Measurements from ENCODE around the gene LRRC71.

Gene LRRC71

DNA sequence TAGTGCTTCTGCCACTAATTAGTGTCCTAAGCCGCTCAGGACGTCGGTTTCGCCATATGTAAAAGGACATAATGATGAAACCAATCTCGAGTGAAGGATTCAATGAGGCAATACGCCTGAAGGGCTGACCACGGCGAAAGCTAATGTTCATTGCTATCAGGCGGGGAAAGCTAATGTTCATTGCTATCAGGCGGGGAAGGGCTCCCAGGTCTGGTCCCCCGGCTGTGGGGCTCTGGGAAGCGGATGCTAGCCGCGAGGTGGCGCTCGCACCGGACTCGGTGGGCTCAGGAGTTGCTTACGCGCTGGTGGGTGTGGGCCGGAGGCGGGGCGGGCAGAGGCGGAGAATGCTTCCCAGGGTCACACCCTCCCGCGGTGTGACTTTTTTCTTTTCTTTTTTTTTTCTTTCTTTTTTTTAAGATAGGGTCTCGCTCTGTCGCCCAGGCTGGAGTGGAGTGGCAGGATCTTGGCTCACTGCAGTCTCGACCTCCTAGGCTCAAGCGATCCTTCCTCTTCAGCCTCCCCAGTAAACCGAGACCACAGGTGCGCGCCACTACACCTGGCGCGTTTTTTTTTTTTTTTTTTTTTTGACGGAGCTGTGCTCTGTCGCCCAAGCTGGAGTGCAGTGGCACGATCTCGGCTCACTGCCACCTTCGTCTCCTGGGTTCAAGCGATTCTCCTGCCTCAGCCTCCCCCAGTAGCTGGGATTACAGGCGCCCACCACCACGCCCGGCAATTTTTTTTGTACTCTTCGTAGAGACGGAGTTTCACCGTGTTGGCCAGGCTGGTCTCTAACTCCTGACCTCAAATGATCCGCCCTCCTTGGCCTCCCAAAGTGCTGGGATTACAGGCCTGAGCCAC, 28.0 kb upstream of the LRRC71 start:
- peak; percentile 66 for DNase-seq (ENCODE audit: low spot score)

DNA sequence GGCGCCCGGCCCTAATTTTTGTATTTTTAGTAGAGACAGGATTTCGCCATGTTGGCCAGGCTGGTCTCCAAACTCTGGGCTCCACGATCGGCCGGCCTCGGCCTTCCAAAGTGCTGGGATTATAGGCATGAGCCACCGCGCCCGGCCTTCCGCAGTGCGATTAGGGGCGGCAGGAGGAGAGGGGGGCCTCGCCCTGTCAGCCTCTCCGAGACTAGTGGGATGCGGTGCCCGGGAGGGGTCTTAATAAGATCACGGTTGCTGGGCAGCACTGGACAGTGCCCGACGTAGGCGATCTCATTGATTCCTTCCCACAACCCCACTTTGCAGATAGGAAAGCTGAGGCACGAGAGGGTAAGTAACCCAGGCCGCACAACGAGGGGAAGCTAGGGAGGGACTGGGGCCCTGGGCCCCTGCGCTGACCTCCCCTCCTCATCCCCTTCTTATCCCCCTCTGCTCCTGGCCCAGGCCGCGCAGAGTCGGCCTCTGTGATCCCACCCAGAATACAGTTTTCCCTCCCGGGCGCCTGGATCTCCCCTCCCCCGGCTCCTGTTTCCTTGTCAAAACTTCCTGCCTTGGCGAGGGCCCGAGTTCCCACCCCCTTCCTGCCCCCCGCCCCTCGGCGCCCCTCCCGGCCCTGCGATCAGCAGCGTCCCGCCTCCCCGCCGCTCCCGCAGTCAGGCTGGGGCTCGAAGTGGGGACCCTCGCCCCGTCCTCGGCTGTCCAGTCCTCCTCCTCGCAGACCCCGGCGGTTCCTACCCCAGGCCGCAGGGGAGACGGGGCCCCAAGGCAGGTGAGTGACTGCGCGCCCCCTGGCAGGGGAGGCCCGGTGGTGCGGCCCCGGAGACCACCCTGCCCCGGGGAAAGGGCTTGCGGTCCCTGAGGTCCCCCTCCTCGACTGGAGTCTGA, 27.1 kb upstream of the LRRC71 start, which contains the start of gene PEAR1:
TSS of gene PEAR1 (plus strand) at position 671 of the 906 bp plus-strand sequence. CDS start 10,209 bp downstream, outside the sequence.
- DNase-seq (ENCODE audit: low spot score): no peak

DNA sequence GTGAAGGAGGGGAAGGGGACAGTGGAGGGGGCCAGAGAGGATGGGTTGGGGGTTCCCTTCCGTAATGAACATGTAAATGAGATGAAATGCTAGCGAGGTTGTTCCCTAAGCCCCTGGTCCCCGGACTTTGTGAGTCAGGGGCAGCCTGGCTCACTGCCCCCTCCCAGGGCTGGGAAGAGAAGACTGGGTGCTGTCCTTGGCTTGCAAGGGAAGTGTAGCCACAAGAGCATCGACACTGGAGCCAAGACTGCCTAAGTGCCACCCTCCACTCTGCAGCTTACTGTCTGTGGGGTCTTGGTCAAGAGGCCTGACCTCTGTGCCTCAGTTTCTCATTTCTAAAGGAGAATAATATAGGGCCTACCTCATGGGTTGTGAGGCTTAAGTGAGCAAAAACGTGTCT, 26.4 kb upstream of the LRRC71 start:
- DNase-seq (ENCODE audit: low spot score): no peak

DNA sequence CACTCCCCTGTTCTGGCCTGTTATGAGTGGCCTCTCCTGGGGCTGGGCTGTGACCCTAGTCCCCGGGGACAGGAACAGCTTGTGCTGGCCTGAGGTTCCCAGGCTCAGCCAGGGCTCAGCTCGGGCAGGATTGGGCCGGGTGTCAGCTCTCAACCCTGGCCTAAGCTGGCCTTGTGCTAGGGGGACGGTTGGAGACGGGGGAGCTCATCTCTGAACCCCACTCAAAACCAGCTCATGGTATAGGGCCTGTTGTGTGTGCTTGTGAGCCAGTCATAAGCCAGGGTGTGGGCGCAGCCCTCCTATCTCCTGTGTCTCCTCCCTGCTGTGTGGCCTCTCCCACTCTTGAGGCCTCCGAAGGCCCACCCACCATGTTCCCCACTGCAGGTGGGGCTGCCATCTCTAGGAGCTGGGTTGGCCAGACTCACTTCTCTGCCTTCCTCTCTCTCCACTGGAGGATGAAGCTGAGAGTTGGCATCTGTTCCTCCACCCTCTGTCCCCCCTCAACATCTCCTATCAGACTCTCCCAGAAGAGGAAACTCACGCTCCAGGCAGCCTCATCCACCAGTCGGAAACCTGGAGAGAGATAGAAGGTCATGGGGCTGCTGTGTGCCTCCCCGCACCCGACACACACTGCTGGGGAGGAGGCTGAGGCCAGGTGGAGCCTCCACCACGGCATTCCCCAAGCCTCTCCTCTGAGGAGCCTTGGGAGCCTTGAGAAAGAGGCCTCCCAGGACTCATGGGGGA, 25.5 kb upstream of the LRRC71 start:
- DNase-seq (ENCODE audit: low spot score): no peak

DNA sequence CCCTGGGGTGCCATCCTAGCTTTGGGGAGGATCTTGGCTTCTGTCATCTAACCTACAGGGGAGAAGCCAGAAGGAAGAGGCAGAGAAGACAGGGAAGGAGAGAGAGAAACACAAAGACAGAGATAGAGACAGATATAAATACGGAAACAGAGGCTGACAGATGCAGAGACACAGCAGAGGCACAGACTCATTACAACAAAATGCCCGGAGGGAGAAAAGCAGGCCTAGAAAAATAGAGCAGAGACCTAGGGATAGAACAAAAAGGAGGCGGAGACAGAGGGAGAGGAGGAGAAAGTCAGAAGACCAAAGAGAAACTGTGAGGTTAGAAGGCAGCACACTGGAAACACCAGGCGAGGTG, 25.0 kb upstream of the LRRC71 start:
- DNase-seq (ENCODE audit: low spot score): no peak

DNA sequence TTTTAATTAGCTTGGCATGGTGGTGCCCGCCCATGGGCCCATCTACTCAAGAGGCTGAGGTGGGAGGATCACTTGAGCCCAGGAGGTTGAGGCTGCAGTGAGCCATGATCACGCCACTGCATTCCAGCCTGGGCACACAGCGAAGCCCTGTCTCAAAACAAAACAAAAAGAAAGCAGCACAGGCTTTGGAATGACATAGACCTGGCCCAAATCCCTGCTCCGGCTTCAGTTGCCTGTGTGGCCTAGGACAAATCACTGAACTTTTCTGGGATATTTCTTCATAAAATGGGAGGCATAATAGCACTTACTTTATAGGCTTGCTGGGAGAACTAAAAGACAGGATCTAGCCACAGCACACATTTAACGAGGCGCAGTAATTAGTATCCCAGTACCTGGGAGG, 24.5 kb upstream of the LRRC71 start:
- DNase-seq (ENCODE audit: low spot score): no peak

DNA sequence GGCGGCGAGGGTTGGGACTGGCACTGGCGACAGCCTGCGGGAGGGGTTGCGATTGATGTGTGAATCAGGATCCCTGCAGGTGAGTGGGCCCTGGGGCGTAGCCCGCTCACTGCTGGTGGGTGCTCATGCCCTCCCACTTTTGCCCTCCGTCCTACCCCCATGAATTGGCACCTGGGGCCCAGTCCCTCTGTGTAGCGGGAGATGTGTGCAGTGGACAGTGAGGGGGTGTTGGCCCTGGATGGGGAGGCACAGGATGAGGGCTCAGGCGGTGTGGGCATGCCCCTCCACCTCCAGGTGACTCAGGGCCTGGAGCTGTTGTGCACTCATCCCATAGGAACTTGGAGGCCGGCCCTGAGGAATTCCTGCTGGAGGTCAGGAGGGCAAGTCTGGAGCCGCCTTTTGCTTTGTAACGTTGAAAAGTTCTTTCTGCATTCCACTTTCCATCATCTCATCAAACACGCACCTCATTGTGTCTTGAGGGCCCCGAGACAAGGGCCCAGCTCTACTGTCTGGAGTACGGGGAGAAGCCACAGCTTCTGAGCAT, 23.9 kb upstream of the LRRC71 start:
- peak; percentile 88 for DNase-seq (ENCODE audit: low spot score)

DNA sequence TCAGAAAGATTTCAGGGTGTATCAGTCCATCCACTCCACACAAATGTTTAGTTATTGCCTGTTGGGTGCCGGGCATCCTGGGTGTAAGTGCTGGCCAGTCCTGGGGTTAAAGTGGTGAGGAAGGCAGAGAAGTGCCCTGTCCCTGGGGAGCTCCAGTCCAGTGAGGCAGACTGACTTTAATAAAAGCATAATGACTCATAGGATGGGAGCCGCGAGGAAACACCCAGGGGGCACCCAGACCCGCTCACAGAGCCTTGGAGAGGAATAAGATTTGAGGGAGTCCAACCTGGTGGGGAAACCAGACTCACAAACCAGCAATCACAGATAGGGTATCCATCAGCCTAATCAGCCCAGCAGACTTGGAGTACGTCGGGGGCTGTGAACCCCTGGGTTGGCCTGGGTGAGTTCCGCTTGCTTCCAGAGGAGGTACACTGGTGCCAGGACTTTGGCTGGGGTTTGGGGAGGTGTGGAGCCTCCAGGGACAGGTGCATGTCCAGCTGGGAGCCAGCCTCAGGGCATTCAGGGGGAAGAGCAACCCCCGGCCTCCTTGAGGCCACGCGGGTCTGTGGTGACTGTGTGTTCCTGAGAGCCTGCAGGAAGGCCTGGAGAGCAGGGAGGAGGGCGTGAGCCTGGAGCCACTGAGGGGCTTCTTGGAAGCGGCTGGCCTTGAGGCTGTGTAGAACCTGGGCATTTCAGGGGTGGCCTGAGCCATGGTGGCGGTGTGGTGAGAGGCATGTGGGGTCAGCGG, 23.2 kb upstream of the LRRC71 start:
- DNase-seq (ENCODE audit: low spot score): peak; percentile 55

DNA sequence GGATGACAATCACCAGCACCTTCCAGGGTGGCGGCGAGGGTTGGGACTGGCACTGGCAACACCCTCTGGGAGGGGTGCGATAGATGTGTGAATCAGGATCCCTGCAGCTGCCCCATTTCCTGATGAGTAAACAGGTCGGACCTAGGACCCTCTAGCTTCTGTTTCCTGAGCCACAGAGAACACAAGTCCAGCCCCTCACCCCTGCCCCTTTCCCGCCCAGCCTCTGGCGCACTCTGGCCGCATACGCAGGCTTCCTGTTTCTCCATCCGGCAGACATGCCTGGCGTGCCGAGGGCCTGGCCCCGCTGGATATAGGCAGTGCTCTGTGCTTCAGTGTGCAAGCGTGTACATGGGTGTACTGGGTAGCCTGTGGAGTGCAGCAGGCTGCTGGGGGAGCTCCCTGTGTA, 22.3 kb upstream of the LRRC71 start:
- DNase-seq (ENCODE audit: low spot score): no peak

DNA sequence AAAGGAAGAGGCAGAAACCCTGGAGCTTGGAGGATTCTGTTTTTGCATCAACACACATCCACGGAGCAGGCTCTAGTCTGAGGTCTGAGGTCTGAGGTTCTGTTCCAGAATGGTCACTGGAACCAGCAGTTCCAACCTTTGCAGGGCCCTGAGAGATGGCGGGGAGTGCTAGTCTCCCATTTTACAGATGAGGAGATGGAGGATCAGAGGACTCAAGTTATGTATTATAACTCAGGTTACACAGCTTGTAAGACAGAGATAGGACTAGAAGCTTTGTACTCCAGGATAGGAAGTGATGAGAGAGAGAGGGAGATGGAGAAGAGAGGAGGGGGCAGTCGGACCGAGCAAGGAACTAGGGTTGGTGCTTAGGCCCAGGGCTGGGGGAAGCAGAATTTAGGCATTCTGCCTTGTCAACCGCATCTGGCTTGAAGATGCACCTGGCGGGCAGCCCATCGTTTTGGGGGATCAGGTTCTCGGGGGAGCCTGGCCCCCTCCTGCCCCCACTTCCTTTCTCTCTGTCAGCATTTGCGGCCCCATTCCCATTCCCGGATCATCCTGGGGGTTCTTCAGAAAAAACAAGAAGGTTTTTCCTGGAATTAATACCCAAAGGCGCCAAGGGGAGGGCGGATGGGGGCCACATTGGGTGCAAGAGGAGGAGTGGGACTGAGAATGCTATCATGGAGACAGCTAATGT, 21.3 kb upstream of the LRRC71 start:
- DNase-seq (ENCODE audit: low spot score): no peak

DNA sequence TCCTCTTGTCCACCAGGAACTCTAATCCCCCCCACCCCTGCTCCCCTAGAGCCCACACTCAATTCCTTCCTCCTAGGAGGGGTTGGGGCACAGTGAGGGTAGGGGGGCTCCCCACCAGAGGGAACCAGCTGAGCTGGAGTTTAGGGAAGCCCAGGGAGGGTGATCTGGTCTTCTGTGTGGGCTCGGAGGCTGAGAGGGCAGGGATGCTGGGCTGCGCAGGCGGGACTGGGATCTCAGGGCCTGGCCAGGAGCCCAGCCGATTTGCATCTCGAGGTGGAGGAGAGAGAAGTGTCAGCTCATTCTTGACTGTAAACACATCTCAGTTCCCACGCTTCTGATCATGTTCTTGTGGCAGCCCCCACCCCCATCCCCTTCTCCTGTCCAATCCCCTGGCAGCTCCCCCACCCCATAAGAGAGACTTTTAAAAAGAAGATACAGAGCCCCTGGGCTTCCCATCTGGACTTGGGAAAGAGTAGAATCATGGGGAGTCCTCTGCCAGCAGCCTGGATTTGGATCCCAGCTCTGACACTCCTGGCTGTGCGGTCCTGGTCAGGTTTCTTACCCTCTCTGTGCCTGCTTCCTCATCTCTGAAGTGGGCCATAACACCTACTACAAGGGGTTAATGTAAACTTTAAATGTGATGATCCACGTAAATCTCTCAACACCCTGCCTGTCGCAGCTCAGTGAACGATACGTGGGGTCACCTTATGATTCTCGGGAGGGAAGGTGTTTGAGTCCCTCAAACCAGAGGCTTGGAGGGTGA, 20.3 kb upstream of the LRRC71 start:
- no peak for DNase-seq (ENCODE audit: low spot score)

DNA sequence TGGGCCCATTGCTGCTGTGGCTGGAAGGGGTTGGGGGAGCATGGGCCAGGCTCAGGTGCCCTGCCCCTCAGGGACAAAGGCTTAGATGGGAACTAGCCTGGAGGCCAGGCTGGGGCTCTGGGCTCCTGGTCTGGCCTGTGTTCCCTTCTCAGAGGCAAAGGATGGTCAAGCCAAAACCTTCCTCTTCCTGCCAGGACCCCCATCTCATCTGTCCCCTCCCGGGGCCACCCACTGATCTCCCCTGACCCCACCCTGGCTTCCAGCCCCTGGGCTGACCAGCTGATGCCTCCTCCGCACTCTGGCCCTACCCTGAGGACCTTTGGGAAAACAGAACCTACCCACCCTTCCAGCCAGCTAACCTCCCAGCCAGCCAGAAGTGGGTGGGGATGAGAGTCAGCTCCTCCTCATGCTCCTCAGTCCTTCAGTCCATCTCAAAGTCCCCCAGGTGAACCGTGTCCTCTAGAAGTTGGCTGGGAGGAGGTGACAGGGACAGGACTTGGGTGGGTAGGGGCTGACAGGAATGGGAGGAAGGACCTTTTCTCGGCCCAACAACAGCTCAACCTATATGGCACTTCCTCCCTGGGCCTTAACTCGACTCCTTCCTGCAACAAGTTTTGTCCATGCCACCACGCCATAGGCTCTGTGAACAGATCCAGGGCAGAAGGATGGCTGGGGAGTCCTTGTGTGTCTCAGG, 19.4 kb upstream of the LRRC71 start:
- no peak for DNase-seq (ENCODE audit: low spot score)

DNA sequence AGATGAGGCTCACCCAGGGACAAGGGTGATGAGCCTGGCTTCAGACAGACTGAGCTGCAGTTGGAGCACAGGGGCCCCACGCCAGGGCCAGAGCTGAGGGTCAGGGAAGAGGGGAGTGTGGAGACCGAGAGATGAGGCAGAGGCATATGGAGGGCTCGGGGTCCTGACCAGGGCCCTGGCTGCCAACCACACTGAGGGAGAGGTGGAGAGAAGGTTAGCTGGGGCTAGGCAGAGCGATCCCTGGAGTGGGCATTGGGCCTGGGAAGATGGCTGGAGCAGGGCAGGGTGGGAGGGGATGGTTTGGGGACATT, 18.9 kb upstream of the LRRC71 start:
- no peak for DNase-seq (ENCODE audit: low spot score)

DNA sequence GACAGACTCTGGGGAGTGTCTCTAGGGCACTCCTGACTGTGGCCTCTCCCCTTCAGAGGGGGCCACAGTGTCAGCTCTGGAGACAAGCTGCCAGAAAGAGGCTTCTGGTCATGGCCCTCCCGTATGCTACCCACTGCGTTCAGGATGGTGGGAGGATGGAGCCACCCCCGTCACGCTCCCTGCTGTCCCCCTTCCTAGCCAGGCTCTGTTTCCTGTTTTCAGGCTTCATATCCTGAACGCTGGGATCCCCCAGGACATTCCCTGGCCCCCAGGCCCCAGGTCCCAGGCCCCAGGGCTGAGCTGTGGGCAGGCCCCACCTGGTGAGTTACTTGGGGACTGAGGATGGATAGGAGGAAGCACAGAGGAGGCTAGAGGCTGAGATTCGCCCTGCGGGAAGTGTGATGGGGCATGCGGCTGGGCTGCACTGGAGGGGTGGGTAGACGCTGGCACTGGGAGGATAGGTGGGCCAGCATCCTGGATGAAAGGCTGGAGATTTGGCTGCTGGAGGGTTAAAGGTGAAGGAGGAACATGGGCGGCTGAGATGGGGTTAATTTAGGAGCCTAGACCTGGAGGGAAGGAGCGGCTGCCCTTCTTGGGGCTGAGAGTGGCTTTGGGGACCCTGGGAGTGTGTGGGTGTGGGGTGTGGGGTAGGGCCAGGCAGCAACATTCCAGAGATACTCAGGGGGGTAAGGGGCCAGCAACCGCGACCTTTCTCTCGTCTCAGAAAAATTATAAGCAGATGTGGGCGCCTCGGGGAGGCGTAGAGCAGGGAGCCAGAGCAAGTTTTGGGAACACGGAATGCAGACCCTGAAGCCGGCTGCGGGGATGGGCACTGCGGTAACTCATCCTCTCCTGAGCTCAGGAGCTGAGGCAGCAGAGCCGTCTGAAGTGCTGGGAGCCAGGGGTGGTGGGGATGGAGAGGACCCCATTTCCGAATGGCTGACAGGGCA, 18.2 kb upstream of the LRRC71 start:
- no peak for DNase-seq (ENCODE audit: low spot score)

DNA sequence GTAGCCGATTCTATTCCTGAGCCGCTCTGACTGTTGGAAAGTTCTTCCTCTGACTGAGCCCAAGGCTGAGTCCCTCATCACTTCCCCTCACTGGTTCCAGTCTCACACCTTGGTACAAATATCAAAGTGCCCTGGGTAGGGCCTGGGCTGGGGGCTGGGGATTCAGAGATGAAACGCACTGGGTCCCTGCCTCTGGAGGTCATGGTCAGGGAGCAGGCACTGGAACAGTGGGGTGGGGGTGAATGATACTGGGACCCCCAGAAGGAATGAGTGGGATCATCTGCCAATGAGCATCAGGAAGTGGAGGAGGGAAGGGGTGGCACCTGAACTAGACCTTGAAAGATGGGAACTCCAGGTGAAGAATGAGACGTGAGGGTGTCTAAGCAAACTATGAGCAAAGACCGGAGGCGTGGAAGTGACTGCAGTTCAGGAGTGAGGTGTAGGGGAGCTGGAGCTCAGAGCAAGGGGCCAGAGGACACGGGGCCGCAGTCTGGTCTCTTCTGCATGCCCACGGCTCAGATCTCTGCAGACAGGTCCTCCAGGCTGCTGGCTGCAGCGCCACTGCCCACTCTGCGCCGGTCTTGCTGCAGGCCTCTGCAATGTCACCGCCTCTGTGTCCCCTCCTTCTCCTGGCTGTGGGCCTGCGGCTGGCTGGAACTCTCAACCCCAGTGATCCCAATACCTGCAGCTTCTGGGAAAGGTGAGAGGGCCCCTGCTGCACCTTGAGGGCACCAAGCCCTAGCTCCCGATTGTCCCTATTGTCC, 16.9 kb upstream of the LRRC71 start:
- no peak for DNase-seq (ENCODE audit: low spot score)

DNA sequence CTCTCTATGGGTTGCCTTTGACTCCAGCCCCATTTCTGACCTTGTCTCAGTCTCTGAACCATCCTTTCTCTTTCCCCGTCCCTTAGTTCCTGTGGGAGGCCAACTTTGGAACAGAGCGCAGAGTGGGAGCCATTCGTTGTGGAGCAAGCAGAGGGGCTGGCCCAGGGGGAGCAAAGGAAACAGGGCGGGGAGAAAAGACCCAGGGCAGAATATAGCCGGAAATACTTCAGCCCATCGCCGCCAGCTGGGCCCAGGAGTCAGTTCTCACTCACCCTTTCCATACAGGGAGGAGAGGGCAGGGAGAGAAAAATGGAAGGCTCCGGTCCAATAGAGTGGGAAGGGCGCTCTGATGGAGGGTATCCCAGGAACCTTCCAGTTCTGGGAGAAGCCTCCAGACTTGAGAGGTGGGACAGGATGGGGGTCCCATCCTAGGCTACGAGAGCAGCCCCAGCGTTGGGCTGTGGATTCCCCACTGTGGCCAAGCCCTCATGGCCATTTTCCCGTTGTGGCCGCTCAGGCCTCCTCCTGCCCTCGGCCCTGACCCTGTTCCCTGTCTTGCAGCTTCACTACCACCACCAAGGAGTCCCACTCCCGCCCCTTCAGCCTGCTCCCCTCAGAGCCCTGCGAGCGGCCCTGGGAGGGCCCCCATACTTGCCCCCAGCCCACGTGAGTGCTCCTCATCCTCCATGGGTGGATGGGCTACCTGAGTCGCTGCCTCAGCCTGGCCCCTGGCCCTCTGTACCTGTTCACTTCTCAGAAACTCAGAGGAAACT, 16.1 kb upstream of the LRRC71 start:
- DNase-seq (ENCODE audit: low spot score): no peak

DNA sequence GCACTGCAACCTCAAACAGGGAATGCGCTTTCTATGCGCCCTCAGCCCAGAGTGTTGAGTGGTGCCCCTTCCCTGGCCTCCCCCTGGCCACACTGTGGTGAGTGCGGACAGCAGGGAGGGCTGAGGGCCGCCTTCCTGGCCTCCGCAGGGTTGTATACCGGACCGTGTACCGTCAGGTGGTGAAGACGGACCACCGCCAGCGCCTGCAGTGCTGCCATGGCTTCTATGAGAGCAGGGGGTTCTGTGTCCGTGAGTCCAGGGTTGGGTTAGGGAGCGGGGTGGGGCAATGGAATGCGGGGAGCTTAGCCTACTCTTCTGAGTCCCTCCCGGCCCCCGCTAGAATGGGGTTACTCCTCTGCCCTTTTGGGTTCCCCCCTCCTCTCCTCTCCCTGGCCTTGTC, 15.3 kb upstream of the LRRC71 start:
- DNase-seq (ENCODE audit: low spot score): no peak

Data from RKO (cell line).